Endothelial cell of umbilical vein (primary cell): ENCODE measurements around the gene SPIB.

ENCODE experiments used
- CTCF ChIP-seq, 2 donors: IDR thresholded peaks; 1 replicate in 1 of 2; 2 replicates in 1 of 2; pipeline ENCODE4 v1.5.1; 2011; ENCODE audit warnings: low read length in 2 of 2, mild to moderate bottlenecking in 2 of 2, moderate library complexity in 2 of 2, control low read depth in 1 of 2, inconsistent platforms in 1 of 2, low read depth in 1 of 2; ENCODE audit not compliant: insufficient read depth in 1 of 2; ENCODE audit errors: extremely low read depth in 1 of 2
- EZH2 ChIP-seq: IDR thresholded peaks from 2 replicates; pipeline ENCODE4 v1.6.1; 2012; ENCODE audit warnings: borderline replicate concordance, low read depth, mild to moderate bottlenecking, moderate library complexity, low read length, inconsistent platforms; ENCODE audit not compliant: severe bottlenecking
- FOS ChIP-seq: IDR thresholded peaks from 2 replicates; pipeline ENCODE4 v1.6.1; 2011; ENCODE audit warnings: mild to moderate bottlenecking, low read length, moderate library complexity, borderline replicate concordance; ENCODE audit not compliant: insufficient read depth
- GATA2 ChIP-seq: IDR thresholded peaks from 2 replicates; pipeline ENCODE4 v1.7.0; 2011; ENCODE audit warnings: low read depth, mild to moderate bottlenecking, moderate library complexity, mixed read lengths, low read length; ENCODE audit not compliant: insufficient read length, insufficient read depth
- JUN ChIP-seq: IDR thresholded peaks from 2 replicates; pipeline ENCODE4 v1.6.1; 2011; ENCODE audit warnings: borderline replicate concordance, low read depth; ENCODE audit not compliant: insufficient read length, insufficient read depth
- MAX ChIP-seq: IDR thresholded peaks from 2 replicates; pipeline ENCODE4 v1.6.1; 2011; ENCODE audit not compliant: insufficient read depth, insufficient read length
- MYC ChIP-seq: IDR thresholded peaks from one replicate; pipeline ENCODE4 v1.6.1; 2011; ENCODE audit warnings: mild to moderate bottlenecking, low read depth, low read length
- POLR2A ChIP-seq: IDR thresholded peaks from 2 replicates; pipeline ENCODE4 v1.6.1; 2012; ENCODE audit warnings: low read depth, mild to moderate bottlenecking, control low read depth, low read length
- POLR2AphosphoS5 ChIP-seq: IDR thresholded peaks from 2 replicates; pipeline ENCODE4 v1.6.1; 2012; ENCODE audit warnings: low read depth, mild to moderate bottlenecking, control low read depth, low read length, moderate library complexity; ENCODE audit not compliant: insufficient read depth

- no peak for TF ChIP-seq CTCF (IDR thresholded peaks at IDR 0.05; ENCODE audit: extremely low read depth in 1 of 2, insufficient read depth in 1 of 2, low read depth in 1 of 2, low read length in 2 of 2)
- TF ChIP-seq EZH2, result no peak
- TF ChIP-seq POLR2A, result no peak
- TF ChIP-seq POLR2AphosphoS5, result no peak
- TF ChIP-seq FOS, result no peak
- no peak for TF ChIP-seq JUN
- TF ChIP-seq GATA2, result no peak
- TF ChIP-seq MYC, result no peak
- TF ChIP-seq MAX, result no peak
Measured at GRCh38 chr19:50430888-50431342, 12.2 kb downstream of the SPIB start.
